H9 (cell line): ENCODE results near the gene TGFBR2. TPM values are rescaled to one million over a fixed set of nuclear protein-coding genes. Genes with fewer than 3 reads are reported as not detected.
A peak's percentile ranks its signal among the peaks of the same experiment; 100 is the strongest.

Source experiments
- DNase-seq: peaks from one replicate; pipeline ENCODE4 v3.0.0-alpha.2; 2017
- H2AFZ ChIP-seq: one replicate; pipeline ENCODE4 v1.6.1; 2013; ENCODE audit warnings: mild to moderate bottlenecking, low read length, control low read depth, moderate library complexity
- H2AK5ac ChIP-seq: 2 replicates; pipeline ENCODE4 v1.6.1; 2013; ENCODE audit warnings: low read length, control low read depth, mixed read lengths; ENCODE audit not compliant: insufficient read length
- H2BK120ac ChIP-seq: one replicate; pipeline ENCODE4 v1.6.1; 2013; ENCODE audit warnings: low read depth, mild to moderate bottlenecking, low read length, control low read depth, inconsistent platforms; ENCODE audit not compliant: poor library complexity, severe bottlenecking
- H2BK12ac ChIP-seq: 2 replicates; pipeline ENCODE4 v1.6.1; 2013; ENCODE audit warnings: low read length, control low read depth, mixed read lengths, low read depth; ENCODE audit not compliant: insufficient read length
- H2BK15ac ChIP-seq: 2 replicates; pipeline ENCODE4 v1.6.1; 2013; ENCODE audit warnings: low read depth, low read length, control low read depth
- H2BK20ac ChIP-seq: one replicate; pipeline ENCODE4 v1.6.1; 2013; ENCODE audit warnings: low read depth, mild to moderate bottlenecking, low read length, control low read depth, inconsistent platforms; ENCODE audit not compliant: poor library complexity, severe bottlenecking
- H2BK5ac ChIP-seq: 2 replicates; pipeline ENCODE4 v1.6.1; 2013; ENCODE audit warnings: low read length, control low read depth, mixed read lengths; ENCODE audit not compliant: insufficient read length
- H3K14ac ChIP-seq: 2 replicates; pipeline ENCODE4 v1.6.1; 2013; ENCODE audit warnings: low read length, control low read depth; ENCODE audit not compliant: insufficient read depth
- H3K18ac ChIP-seq: 2 replicates; pipeline ENCODE4 v1.6.1; 2013; ENCODE audit warnings: low read depth, mild to moderate bottlenecking, mixed read lengths, low read length, control low read depth; ENCODE audit not compliant: insufficient read length
- H3K23ac ChIP-seq: 2 replicates; pipeline ENCODE4 v1.6.1; 2013; ENCODE audit warnings: low read length, control low read depth, mixed read lengths, low read depth; ENCODE audit not compliant: insufficient read length
- H3K23me2 ChIP-seq: 2 replicates; pipeline ENCODE4 v1.6.1; 2013; ENCODE audit warnings: low read depth, mild to moderate bottlenecking, mixed read lengths, low read length, control low read depth; ENCODE audit not compliant: insufficient read length, poor library complexity, severe bottlenecking
- H3K27ac ChIP-seq: 2 replicates; pipeline ENCODE4 v1.5.1; 2013; ENCODE audit warnings: low read length, control low read depth, mixed read lengths, low read depth; ENCODE audit not compliant: insufficient read length
- H3K27me3 ChIP-seq: 2 replicates; pipeline ENCODE4 v1.6.1; 2013; ENCODE audit warnings: low read length, control low read depth, inconsistent platforms; ENCODE audit not compliant: insufficient read depth
- H3K4ac ChIP-seq: 2 replicates; pipeline ENCODE4 v1.6.1; 2013; ENCODE audit warnings: low read depth, mild to moderate bottlenecking, control low read depth, inconsistent platforms, low read length, moderate library complexity
- H3K4me1 ChIP-seq: 2 replicates; pipeline ENCODE4 v1.6.1; 2013; ENCODE audit warnings: low read length, control low read depth, inconsistent platforms; ENCODE audit not compliant: insufficient read depth
- H3K4me2 ChIP-seq: 2 replicates; pipeline ENCODE4 v1.6.1; 2013; ENCODE audit warnings: low read length, control low read depth, mixed read lengths; ENCODE audit not compliant: insufficient read length, insufficient read depth
- H3K56ac ChIP-seq: 2 replicates; pipeline ENCODE4 v1.6.1; 2013; ENCODE audit warnings: low read depth, mild to moderate bottlenecking, mixed read lengths, low read length, control low read depth; ENCODE audit not compliant: insufficient read length
- H3K79me1 ChIP-seq: 2 replicates; pipeline ENCODE4 v1.6.1; 2013; ENCODE audit warnings: low read depth, mild to moderate bottlenecking, moderate library complexity, low read length, control low read depth, inconsistent platforms; ENCODE audit not compliant: insufficient read depth, poor library complexity, severe bottlenecking
- H3K79me2 ChIP-seq: 2 replicates; pipeline ENCODE4 v1.6.1; 2013; ENCODE audit warnings: low read length, control low read depth, inconsistent platforms; ENCODE audit not compliant: insufficient read depth
- H3K9ac ChIP-seq: 2 replicates; pipeline ENCODE4 v1.6.1; 2013; ENCODE audit warnings: low read length, control low read depth, mixed read lengths; ENCODE audit not compliant: insufficient read length; ENCODE audit errors: extremely low read depth
- H3K9me3 ChIP-seq: one replicate; pipeline ENCODE4 v1.6.1; 2013; ENCODE audit warnings: low read depth, low read length, inconsistent platforms; ENCODE audit not compliant: control insufficient read depth
- H3T11ph ChIP-seq: one replicate; pipeline ENCODE4 v1.6.1; 2013; ENCODE audit warnings: mild to moderate bottlenecking, low read length, control low read depth, inconsistent platforms
- H4K20me1 ChIP-seq: one replicate; pipeline ENCODE4 v1.6.1; 2013; ENCODE audit not compliant: control insufficient read depth, insufficient read length, insufficient read depth
- H4K5ac ChIP-seq: 2 replicates; pipeline ENCODE4 v1.6.1; 2013; ENCODE audit warnings: low read depth, mild to moderate bottlenecking, mixed read lengths, low read length, control low read depth; ENCODE audit not compliant: insufficient read length
- H4K8ac ChIP-seq: replicated peaks from 2 replicates; pipeline ENCODE4 v1.6.1; 2013; ENCODE audit warnings: low read length, control low read depth, mixed read lengths, low read depth; ENCODE audit not compliant: insufficient read length
- H4K91ac ChIP-seq: 2 replicates; pipeline ENCODE4 v1.6.1; 2013; ENCODE audit warnings: low read depth, mild to moderate bottlenecking, moderate library complexity, mixed read lengths, low read length, control low read depth; ENCODE audit not compliant: insufficient read length
- H3K27ac Mint-ChIP-seq, 3 experiments: 2 replicates in 2 of 3; 3 replicates in 1 of 3; pipeline ENCODE4 v1.8.0; 2020 to 2021; ENCODE audit warnings: mixed read lengths in 3 of 3, mild to moderate bottlenecking in 1 of 3, moderate library complexity in 1 of 3
- H3K27me3 Mint-ChIP-seq: 2 replicates; pipeline ENCODE4 v1.8.0; 2021; ENCODE audit warnings: low read depth, mild to moderate bottlenecking, moderate library complexity, mixed read lengths
- H3K36me3 Mint-ChIP-seq, 3 experiments: 2 replicates in 2 of 3; 3 replicates in 1 of 3; pipeline ENCODE4 v1.8.0; 2020 to 2021; ENCODE audit warnings: low read depth in 3 of 3, mixed read lengths in 3 of 3; ENCODE audit not compliant: insufficient read depth in 1 of 3
- H3K4me1 Mint-ChIP-seq, 2 experiments: 2 replicates each; pipeline ENCODE4 v1.8.0; 2020; ENCODE audit warnings: mixed read lengths in 2 of 2
- H3K4me3 Mint-ChIP-seq, 2 experiments: 2 replicates in 1 of 2; 3 replicates in 1 of 2; pipeline ENCODE4 v1.8.0; 2020 to 2021; ENCODE audit warnings: mild to moderate bottlenecking in 2 of 2, mixed read lengths in 2 of 2, moderate library complexity in 1 of 2
- H3K9me3 Mint-ChIP-seq, 2 experiments: 2 replicates in 1 of 2; 3 replicates in 1 of 2; pipeline ENCODE4 v1.8.0; 2020; ENCODE audit warnings: mild to moderate bottlenecking in 2 of 2, mixed read lengths in 2 of 2, moderate library complexity in 1 of 2
- WGBS: extraction: QIAGEN DNeasy Blood & Tissue Kit; methylation state at CpG from one replicate; pipeline ENCODE4 v1.1.7; 2013; ENCODE audit warnings: missing lambda C conversion rate, low lambda C conversion rate, mixed read lengths; ENCODE audit not compliant: insufficient read length; ENCODE audit errors: extremely low coverage; 5-methylcytosine and 5-hydroxymethylcytosine counted together
- total RNA-seq: library from RNA; stranded (reverse); gene quantifications from 2 replicates; pipeline ENCODE4 v1.2.1, GENCODE V29; 2021
- TF ChIP-seq, protein P1 (sequence below): fragments of 200-600 bp; sonication (generic); conservative IDR thresholded peaks from 3 replicates; pipeline ENCODE4 v1.8.0; 2021; ENCODE audit warnings: antibody characterized with exemption, mild to moderate bottlenecking

The TGFBR2 gene
- total RNA-seq, 1 experiment from 2014 or later = 10.6 TPM

DNA sequence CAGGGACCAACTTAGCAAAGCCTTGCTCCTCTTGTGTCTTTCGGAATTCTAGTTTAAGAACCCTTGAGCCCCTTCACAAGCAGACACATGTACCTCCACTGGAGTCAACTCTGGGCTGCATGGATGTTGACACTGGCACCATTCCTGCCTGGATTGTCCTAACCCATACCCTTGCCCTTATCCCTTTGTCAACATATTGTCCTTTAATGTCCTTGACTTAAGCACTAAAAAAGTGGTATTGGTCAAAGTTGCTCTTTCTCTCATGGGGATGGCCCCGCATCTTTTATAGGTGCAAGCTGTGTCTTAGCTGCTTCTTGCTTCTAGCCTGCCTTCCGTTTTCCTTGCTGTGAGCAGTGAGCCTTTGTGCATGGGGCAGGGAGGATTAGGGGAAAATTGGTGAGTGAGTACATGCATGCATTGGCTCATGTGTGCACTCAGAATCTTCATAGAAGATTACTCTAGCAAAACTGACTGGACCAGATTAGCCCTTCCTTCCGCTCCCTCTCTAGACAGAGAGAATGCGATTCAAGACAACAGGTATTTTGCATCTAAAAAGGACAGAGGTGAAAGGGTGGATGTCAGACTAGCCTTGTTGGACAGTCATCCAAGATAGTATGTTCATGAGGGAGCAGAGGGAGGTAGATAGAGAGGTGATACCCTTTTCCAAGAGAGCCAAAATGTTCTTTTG lies 42.4 kb downstream of the TGFBR2 start:
- no CpG with 5 or more reads among the region's 5 CpGs for WGBS
- no peak for DNase-seq
- Histone ChIP-seq H4K91ac (no peak overlapping the region), H3K9me3 (no peaks in the 10 kb centered on the region), H4K5ac (no peak overlapping the region), H2AK5ac (no peak overlapping the region), H4K8ac (no peak overlapping the region), H2BK120ac (no peak overlapping the region), H2AFZ (no peak overlapping the region), H3K79me2 (no peaks in the 10 kb centered on the region; the same call in 1 of the 2 replicates), H3K79me1 (no peaks in the 10 kb centered on the region), H2BK15ac (no peak overlapping the region), H4K20me1 (no peaks in the 10 kb centered on the region), H3K18ac (no peak overlapping the region), H3K4ac (no peak overlapping the region), H3K27me3 (no peaks in the 10 kb centered on the region), H2BK5ac (no peak overlapping the region), H3K14ac (no peak overlapping the region), H3K56ac (no peak overlapping the region), H3T11ph (no peak overlapping the region), H3K23me2 (no peaks in the 10 kb centered on the region), H3K9ac (no peak overlapping the region), H3K23ac (no peak overlapping the region), H2BK20ac (no peak overlapping the region), H3K27ac (no peak overlapping the region), H3K4me1 (peaks cover 6% of the 10 kb centered on the region; the same call in 1 of the 2 replicates), H3K4me2 (no peak overlapping the region), H2BK12ac (no peak overlapping the region)
- TF ChIP-seq, protein P1, sequence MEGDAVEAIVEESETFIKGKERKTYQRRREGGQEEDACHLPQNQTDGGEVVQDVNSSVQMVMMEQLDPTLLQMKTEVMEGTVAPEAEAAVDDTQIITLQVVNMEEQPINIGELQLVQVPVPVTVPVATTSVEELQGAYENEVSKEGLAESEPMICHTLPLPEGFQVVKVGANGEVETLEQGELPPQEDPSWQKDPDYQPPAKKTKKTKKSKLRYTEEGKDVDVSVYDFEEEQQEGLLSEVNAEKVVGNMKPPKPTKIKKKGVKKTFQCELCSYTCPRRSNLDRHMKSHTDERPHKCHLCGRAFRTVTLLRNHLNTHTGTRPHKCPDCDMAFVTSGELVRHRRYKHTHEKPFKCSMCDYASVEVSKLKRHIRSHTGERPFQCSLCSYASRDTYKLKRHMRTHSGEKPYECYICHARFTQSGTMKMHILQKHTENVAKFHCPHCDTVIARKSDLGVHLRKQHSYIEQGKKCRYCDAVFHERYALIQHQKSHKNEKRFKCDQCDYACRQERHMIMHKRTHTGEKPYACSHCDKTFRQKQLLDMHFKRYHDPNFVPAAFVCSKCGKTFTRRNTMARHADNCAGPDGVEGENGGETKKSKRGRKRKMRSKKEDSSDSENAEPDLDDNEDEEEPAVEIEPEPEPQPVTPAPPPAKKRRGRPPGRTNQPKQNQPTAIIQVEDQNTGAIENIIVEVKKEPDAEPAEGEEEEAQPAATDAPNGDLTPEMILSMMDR = no peak
- H3K27me3 Mint-ChIP-seq = no peaks in the 10 kb centered on the region
- H3K4me3 Mint-ChIP-seq = no peak overlapping the region
- peaks cover 34 to 69% (median 49%) of the 10 kb centered on the region in 3 experiments for H3K36me3 Mint-ChIP-seq
- H3K4me1 Mint-ChIP-seq = peaks cover 10 to 13% of the 10 kb centered on the region in 2 experiments
- H3K9me3 Mint-ChIP-seq = no peaks in the 10 kb centered on the region
- peak overlapping the region; percentile 6 to 45 (median 12); a peak in 5 of 7 replicates for H3K27ac Mint-ChIP-seq
